Hematopoietic multipotent progenitor cell treated with erythropoietin and hydrocortisone succinate and interleukin-3 and kit ligand, for 8 days (in vitro differentiated cells): Measurements from ENCODE around the gene KCNC4.

Experiments used
- DNase-seq: peaks from one replicate; pipeline ENCODE4 v3.0.0-alpha.2; 2015

The KCNC4 gene

DNA sequence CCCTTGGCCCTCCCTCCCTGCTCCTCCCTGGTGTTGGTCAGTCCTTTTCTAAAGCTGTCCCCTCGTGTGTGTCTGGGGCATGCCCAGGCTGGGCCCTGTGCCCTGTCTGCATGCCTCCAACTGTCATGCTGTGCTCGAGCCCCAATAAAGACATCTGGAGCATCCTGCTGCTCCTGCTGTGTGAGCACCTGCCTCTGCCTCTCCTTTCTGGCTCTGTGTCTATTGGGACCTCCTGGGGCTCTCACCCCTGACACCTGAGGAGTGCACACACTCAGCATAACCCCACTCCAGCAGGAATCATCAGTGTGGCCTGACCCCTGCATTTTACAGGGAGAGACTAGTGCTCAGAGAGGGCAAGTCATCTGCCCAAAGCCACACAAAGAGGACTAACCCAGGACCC, 23.7 kb downstream of the KCNC4 start:
- no peak for DNase-seq

DNA sequence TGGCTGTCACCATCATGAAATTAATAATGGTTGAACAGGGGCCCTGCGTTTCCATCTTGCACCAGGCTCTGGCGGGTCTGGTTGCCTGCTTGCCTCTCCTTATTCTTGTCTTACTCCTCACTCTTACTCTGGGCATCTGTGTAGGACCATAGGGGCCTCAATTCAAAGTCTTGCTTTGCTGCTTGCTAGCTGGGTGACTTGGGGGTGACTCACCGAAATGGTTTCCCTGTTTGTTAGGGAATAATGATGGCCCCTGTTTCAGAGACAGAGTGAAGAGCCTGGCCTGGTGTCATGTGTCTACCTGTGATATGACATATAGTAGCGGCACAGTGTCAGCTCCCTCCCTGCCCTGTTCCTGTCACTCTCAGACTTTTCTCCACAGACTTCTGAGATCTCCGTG, 24.6 kb downstream of the KCNC4 start:
- no peak for DNase-seq

DNA sequence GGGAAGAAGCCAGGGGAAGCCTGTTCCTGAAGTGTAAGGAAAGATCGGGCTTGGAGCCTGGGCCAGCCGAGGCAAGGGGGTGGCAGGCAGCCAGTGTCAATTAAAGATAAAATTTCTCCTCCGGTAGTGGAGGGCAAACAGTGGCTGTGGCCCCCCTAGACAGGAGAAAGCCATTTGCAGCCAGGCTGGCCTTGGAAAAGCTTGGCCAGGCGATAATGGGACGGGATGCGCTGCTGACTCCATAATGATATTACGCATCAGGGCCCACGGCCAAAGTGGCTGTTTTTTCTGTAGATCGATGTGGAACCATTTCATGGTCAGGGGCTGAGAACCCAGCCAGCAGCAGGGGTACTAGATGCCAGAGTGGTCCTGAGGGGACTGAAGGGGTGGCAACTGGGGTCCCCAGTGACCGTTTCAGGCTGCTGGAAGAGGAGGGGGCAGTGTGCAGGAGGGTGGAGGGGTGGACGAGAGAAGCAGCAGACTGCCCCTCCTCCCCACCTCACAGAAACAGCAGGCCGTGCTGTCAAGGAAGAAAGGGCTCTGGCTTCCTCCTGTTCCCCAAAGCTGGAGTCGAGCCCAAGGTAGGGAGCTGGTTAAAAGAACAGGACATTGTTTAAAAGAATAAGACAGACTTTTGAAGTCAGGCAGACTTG, 25.2 kb downstream of the KCNC4 start:
- DNase-seq: no peak

DNA sequence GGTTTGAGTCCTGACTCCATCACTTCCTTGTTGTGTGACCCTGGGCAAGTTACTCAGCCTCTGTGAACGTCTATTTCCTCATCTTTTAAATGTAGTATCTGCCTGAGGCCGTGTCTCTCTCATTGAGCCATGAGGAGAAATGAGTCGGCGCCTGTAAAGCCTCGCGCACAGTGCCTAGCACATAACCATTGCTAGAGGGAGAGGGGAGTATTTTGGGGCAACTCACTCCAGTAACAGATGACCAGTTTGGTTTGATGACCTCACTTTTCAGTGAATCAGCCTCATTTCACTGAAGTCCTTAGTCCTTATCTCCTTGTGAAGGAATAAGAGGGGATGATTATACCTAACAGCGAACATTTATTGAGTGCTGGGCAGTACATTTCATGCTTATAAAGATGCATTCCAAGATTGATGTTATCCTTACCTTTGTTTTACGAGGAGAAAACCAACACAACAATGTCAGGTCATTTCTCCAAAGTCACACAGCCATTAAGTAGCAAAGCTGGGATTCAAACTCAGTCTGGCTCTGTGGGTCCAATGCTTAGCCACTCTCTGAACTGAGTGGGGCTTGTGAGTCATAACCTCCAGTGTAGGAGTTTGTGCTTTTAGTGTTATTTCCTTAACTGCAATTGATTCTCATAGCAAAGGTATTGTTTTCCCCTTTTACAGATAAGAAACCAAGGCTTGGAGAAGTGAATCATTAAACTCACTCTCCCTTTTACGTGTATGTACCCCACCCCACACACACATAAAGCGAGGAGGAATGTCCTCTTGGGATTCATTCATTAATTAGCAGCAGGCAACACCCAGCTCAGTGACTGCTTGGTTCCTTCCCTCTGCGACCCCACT, 25.9 kb downstream of the KCNC4 start:
- DNase-seq: no peak

DNA sequence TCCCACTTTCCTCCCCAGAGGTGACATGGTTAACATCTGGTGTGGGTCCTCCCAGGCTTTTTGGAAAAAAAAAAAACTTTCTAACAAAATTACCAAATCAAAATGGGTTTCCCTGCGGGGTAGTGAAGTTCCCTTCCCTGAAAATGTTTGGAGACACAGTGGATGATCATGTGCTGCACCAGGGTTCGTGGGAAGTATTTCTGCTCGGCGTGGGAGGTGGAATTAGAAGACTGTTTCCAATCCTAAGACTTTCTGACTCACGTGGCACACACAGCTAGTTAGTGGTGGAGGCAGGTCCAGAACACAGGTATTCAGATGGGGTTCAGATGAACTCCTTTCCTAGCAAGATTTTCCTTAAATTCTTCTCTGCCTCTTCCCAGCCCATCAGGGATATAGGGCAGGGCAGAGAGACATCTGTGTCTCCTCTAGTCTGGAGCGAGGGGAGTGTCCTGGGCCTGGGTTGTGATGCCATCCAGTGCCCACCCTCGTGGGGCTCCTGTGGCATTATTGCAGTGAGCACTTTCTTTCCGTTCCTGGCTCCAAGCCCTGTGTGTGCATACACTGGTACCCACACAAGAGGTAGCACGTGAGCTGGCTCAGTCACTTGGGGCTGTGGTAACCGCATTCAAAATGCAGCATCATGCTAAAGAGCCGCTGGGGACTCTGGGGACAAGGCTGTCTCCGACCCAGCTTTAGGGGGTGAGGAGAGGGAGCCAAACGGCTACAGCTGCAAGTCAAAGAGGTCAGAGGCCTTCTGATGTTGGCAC, 27.5 kb downstream of the KCNC4 start:
- no peak for DNase-seq

DNA sequence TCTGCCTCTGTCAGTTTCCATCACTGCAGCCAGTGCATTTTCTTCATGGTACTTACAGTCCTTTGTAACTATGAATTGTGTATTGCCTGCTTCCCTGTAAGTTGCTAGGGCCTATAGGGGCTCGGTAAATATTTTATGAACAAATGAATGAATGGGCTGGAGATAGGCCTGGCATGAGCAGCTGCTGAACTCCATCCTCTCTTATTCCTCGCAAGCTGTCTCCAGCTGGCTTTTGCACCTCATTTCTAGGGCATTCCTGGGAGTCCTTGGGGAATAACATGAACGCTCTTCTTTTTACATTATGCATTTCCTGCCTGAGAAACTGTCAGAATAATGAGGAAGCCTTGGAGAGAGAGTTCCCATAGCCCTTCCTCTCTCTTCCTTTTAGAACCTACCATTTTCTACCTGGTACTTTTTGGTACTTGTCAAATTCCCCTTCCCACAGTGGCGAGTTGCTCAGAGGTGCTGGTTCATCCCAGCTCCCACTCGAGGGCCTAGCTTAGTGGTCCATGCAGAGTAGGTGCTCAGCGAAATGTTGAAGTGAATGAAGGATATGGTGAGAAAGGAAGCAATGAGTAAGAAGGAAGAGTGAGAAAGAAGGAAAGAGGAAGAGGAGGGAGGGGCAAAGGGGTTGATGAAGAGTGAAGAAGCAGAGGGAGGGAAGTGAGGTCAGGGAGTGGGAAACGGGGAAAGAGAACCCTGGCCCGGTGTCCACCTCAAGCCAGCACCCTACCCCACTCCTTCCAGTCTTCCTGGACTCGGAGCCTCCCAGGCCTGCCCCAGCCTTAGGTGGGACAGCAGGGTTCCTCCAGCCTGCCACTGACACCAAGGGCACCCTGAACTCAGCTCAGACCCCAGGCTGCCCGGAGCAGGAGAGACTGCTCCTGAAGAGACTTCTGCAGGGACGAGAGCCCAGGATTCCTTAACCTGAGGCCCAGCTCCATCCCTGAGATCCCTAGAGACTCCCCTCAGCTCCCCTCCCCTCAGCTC, 29.6 kb downstream of the KCNC4 start:
- no peak for DNase-seq

DNA sequence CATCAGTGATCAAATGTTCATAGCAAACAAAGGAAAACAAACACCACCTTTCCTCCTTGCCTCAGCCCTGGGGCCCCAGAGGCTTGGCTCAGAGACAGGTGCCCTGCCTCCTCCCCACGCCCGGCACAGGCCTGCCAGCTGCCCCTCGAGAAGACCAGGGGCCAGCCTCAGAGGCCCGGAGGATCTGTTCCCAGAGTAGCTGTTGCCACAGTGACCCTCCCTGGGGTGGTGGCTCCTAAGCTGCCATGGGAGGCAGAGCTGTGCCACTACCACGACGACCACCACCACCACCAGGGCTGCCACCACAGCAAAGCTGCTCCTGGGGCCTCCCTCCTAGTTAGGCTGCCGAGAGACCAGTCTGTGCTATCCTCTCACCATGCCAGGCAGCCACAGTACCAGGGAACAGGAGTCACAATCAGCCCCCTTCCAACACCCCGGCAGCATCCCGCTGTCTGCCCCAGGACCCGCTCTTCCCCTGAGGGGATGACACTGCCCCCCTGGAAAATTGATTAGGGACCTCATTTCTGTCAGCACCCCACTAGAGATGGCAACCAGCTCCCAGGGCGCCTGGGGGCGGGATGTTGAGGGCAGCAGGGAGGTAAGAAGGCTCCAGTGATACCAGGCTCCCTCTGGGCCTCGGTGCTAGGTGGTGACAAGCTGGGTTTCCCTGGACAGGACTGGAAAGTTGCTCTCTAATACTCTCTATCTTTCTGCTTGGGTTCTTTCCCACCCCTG, 30.5 kb downstream of the KCNC4 start:
- DNase-seq: no peak

DNA sequence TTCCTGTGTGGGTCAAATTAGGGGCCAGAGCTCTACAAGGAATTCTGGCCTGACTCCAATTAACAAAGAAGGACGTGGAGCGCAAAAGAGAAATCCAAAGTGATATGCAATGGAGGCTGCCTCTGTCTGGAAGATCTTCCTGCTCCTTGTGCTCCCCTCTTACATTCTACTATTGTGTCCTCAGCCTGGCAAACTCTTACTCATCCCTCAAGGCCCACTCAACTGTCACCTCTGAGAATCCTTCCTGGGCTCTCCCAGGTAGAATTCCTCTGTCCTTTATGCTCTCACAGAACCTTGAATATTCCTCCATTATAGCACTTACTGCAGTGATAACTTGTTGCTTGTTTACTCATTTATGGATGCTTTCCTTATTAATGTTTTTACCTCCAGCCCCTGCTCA, 31.4 kb downstream of the KCNC4 start:
- DNase-seq: no peak

DNA sequence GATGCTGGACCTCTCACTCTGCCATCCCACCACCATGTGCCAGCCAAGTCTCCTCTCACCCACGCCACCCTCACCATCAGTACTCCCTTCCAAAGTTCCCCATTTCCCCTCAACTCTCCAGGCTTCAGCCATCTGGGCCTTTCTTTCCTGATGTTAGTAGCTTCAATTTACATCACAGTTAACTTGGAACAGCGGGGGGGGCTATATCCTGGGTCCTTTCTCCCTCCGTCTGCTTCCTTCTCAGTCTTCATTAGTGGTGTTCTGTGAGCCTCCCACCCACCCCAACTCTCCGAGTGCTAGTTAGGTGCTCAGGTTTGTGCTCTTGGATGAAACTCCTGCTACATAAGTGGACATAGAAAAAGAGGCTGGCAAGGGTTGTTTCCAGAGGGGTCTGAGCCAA, 31.9 kb downstream of the KCNC4 start:
- DNase-seq: no peak

DNA sequence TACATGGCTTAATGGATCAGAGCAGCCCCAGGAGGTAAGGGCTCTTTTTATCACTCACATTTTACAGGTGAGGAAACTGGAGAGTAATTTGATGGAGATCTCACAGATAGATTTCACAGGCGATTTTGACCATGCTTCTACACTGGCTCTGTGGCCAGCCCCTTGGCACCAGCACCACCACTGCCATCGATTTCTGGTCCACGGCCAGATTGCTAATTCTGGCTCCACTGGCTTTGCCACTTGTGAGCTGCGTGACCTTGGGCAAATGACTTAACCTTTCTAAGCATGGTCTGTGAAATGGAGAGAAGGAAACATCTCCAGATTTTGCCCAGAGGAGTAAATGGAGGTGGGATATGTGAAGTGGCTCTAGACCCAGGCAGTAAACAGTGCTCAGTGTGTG, 32.6 kb downstream of the KCNC4 start:
- no peak for DNase-seq

DNA sequence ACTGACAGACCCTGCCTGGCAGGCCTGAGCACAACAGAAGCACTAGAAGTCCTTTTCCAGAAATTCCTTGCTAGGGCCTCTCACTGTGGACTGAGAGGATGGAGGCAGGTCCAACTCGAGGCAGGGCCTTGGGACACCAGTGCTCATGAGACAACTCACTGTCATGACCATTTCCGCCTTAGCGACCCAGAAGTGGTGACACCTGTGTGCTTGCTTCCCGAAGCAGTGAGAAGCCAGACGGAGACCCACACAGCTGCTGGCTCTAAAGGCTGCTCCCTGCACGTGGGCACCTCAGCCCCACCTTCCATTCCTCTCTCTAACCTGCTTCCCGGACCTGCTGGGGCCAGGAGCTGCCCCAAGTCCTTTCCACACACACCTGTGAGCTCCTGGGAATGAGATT, 33.0 kb downstream of the KCNC4 start:
- no peak for DNase-seq

DNA sequence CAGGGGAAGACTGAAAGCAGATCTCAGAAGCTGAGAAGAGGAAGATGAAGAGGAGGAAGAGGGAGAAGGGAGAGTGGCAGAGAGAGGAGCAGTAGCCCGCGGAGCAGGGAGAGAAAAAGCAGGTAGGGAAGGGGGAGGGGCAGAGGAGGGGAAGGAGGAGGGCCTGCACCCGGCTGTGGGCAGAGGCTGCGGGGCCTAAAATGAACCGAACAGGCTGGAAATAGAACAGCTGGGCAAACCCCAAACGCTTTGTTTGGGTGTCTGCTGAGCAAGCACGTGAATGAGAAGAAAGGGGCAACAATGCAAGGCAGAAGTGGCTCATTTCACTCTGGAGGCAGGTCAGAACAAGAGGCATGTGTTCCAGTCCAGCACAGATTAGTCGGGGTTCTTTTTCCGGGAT, 33.5 kb downstream of the KCNC4 start:
- DNase-seq: no peak

DNA sequence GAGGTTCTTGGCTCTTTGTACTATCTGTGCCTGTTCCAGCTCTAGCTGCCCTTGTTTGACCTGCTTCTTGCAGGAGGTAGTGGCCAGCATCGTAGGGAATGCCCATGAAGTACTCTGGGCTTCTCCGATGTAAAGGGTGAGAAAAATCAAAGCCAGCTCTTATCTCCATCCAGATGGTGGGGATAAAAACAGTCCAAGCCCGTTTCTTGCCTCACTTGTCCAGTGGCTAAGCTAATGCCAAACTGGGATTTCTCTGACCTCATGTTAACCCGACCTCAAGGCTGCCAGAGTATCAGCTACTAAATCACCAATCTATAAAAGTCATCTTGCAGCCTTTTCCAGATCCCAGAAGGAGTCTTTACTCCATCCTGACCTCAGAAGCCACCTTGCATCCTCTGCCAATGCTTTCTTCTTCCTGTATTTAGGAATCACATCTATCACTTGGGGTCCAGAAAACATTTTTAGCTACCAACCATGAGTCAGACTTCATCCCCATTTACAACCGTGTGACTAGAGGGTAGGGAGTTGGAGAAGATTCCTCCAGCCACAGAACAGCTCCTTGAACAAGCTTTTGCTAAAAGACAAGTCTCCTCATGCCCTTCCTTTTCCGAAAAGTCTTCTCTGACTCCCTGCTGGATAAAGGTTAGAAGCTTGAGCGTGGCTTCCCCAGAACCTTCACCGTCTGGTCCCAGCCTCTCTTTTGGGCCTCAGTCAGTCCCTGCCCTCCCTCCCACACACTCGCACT, 35.9 kb downstream of the KCNC4 start:
- DNase-seq: no peak

DNA sequence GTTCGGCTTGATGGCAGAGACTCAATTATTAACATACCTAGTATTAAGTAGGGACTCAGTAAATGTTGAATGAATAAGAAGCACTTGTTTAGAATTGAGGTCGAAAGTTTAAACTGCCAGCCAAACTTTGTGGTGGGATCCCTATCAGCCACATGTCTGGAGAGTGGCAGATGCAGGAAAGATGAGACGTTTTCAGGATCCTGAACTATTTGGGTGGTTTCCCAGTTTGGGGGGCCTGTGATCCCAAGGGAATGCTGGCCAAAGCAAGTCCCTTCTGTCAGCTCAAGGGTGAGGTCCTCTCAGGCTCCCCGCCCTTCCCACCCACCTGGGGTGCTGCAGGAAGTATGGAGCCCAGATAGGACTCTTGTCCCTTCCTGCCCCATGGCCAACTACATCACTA, 38.6 kb downstream of the KCNC4 start:
- DNase-seq: no peak

DNA sequence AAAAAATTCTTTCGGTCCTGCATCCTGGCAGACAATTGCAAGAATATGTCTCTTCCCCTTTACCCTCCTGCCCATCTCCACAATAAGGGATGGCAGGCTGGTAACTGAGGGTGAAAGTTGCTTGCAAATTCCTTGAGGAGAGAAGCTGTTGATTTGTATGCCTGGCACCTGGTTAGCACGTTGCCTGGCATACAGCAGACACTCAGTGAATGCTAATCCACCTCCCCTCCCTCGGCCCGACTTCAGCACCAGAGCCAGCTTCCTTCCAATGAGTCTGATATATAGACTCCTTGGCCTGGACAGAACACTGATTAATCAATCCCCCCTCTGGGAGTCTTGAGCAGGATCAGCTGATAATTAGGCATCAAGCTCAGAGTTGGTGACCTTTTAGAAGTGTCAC, 39.1 kb downstream of the KCNC4 start:
- DNase-seq: no peak

DNA sequence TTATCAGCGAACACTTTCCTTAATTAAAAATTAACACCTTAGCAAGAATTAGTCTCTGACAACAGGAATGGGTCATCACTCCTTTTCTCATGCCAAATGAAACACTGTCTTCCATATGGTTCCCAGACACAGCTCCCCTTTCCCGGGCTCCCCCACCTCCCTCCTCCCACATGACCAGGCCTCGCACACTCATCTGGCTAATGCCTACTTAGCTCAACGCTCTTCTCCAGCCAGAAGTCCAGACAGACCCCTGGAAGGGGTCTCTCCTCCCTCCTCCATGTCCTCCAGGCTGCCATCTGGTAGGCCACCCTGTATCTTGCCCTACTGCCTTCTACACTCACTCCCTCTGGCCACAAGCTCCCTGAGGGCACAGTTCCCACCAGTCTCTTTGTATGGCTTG, 39.9 kb downstream of the KCNC4 start:
- DNase-seq: no peak

DNA sequence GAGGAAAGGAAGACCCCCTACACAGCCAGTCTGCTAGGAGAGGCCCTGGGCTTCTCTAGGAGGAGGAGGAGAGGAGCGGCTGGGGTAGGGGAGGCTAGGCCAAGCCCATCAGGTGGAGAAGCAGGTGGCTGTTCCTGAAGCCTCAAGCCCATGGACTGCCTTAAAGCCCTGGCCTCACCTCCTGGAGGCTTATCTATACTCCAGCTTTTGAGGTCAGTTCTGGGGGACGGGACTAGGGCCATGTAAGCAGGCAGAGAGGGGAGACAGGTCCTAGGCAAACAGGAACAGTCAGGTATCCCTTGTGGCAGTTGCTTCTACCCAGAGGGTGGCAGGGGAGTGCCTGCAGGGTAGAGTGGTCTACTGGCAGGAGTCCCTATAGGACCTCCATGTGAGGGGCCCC, 40.6 kb downstream of the KCNC4 start:
- no peak for DNase-seq

DNA sequence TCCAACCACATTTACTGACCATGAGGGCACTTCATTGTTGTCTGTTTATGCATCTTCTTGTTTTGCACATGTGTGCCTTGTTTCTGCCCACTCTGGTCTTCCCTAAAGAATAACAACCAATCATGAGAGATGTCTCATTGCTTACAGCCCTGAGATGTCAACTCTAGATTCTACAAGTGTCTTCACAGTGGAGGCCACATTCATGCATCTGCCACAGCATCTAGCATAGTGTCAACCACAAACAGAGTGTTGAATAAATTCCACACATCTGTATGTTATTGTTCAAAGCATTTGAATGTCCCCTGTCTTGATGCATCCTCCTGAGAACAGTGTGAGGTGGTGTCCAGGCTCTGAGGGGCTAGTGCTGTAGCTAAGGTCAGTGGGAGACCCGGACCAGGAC, 43.1 kb downstream of the KCNC4 start:
- DNase-seq: no peak

DNA sequence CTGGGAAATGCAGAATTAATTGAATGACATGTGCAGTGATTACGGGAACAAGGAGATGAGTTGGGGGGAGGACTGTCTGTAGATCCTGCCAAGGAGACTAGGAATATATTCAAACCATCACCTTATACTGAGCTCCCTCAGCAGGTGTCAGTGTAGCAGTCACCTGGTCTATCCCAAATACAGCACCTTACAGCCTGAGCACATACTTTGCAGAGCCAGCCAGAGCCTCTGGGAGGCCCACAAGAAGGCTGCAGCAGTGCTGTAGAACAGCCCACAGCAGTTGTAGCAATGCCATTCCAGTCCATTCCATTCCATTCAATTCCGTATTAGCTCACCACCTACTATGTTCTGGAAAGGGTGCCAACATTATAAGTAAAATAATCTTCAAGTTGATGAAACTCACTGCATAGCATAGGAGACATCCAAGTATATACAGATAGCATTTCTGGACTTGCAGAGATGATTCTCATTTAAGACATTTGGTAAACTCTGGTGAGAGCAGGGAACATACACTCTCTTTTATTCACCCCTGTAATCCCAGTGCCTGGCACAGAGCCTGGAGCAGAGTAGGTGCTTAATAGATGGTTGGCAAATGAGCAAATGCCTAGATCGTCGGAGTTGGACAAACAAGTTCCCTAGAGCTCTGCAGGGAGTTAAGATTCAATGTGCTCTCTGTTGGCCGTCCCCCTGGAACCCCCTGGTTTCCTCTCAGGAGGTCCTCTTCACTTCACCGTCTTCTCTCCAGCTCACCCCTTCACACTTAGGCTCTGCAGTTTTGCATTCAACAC, 44.7 kb downstream of the KCNC4 start:
- DNase-seq: no peak

DNA sequence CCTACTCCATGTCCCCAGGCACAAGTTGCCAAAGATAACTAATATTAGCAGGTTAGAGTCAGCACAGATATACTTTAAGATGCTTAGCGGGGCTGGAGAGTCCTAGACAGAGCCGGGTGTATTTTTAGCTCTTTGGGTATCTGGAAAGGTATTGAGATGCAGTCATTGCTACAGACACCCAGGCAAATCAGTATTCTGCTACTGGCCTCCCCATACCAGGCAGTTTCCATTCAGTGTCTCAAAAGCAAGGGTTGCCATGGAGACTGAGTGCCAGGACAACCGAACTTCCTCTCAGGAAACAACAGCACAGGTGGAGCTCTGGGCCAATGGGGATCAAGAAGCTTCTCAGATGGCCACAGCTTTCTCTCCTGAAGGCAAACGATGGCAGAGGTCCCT, 45.3 kb downstream of the KCNC4 start:
- DNase-seq: no peak
